Measurements from ENCODE around the gene SERINC5.

The SERINC5 gene

GRCh38 chr5:80191991-80192398, 63.9 kb downstream of the SERINC5 start:
- no peak for ATAC-seq
- TF ChIP-seq SNAI2 (CRISPR knock-in tag; IDR thresholded peaks at IDR 0.05) (no peak), RARB (CRISPR knock-in tag; IDR thresholded peaks at IDR 0.05) (no peak), TSHZ2 (CRISPR knock-in tag; IDR thresholded peaks at IDR 0.05) (no peak), CREB5 (CRISPR knock-in tag; IDR thresholded peaks at IDR 0.05; ENCODE audit: low read depth) (no peak)

GRCh38 chr5:80191397-80191796, 64.5 kb downstream of the SERINC5 start:
- ATAC-seq, result no peak
- TF ChIP-seq TOX (CRISPR knock-in tag; IDR thresholded peaks at IDR 0.05; ENCODE audit: borderline replicate concordance), result no peak
- no peak for TF ChIP-seq ZNF8 (CRISPR knock-in tag; IDR thresholded peaks at IDR 0.05)
- no peak for TF ChIP-seq ESRRG (CRISPR knock-in tag; IDR thresholded peaks at IDR 0.05)
- TF ChIP-seq GLIS3 (CRISPR knock-in tag; IDR thresholded peaks at IDR 0.05), result no peak
- no peak for TF ChIP-seq ZC3H10 (CRISPR knock-in tag; IDR thresholded peaks at IDR 0.05)
- no peak for TF ChIP-seq RARB (CRISPR knock-in tag; IDR thresholded peaks at IDR 0.05)
- no peak for TF ChIP-seq SNAI2 (CRISPR knock-in tag; IDR thresholded peaks at IDR 0.05)
- TF ChIP-seq ZNF565 (CRISPR knock-in tag; conservative IDR thresholded peaks at IDR 0.05; ENCODE audit: low read depth), result no peak
- no peak for TF ChIP-seq ZNF70 (CRISPR knock-in tag; IDR thresholded peaks at IDR 0.05)
- TF ChIP-seq CSDC2 (CRISPR knock-in tag; IDR thresholded peaks at IDR 0.05), result no peak
- no peak for TF ChIP-seq ISL1 (CRISPR knock-in tag; IDR thresholded peaks at IDR 0.05)
- no peak for TF ChIP-seq BACH2 (CRISPR knock-in tag; IDR thresholded peaks at IDR 0.05; ENCODE audit: borderline replicate concordance)
- no peak for TF ChIP-seq POU6F1 (CRISPR knock-in tag; IDR thresholded peaks at IDR 0.05; ENCODE audit: borderline replicate concordance, low read depth)
- no peak for TF ChIP-seq OSR1 (CRISPR knock-in tag; IDR thresholded peaks at IDR 0.05)
- no peak for TF ChIP-seq TSHZ2 (CRISPR knock-in tag; IDR thresholded peaks at IDR 0.05)
- TF ChIP-seq TCF4 (CRISPR knock-in tag; IDR thresholded peaks at IDR 0.05; ENCODE audit: borderline replicate concordance), result no peak

- TF ChIP-seq TOX (CRISPR knock-in tag; IDR thresholded peaks at IDR 0.05; ENCODE audit: borderline replicate concordance) (no peak), ZNF565 (CRISPR knock-in tag; conservative IDR thresholded peaks at IDR 0.05; ENCODE audit: low read depth) (no peak), PPARA (CRISPR knock-in tag; IDR thresholded peaks at IDR 0.05; ENCODE audit: borderline replicate concordance) (no peak), TSHZ2 (CRISPR knock-in tag; IDR thresholded peaks at IDR 0.05) (no peak), POU6F1 (CRISPR knock-in tag; IDR thresholded peaks at IDR 0.05; ENCODE audit: borderline replicate concordance, low read depth) (no peak), ZFP3 (CRISPR knock-in tag; IDR thresholded peaks at IDR 0.05) (no peak), ZNF8 (CRISPR knock-in tag; IDR thresholded peaks at IDR 0.05) (no peak), RARB (CRISPR knock-in tag; IDR thresholded peaks at IDR 0.05) (no peak), CSDC2 (CRISPR knock-in tag; IDR thresholded peaks at IDR 0.05) (no peak)
Measured at GRCh38 chr5:80190960-80191359, 64.9 kb downstream of the SERINC5 start.

More at GRCh38 chr5:80190960-80191359, 64.9 kb downstream of the SERINC5 start:
- ATAC-seq, result no peak

Measured in SK-N-SH treated with all-trans-retinoic acid at 6 μM for 48 hours (cell line).